ENCODE measurements around the gene MUC13.

The MUC13 gene

DNA sequence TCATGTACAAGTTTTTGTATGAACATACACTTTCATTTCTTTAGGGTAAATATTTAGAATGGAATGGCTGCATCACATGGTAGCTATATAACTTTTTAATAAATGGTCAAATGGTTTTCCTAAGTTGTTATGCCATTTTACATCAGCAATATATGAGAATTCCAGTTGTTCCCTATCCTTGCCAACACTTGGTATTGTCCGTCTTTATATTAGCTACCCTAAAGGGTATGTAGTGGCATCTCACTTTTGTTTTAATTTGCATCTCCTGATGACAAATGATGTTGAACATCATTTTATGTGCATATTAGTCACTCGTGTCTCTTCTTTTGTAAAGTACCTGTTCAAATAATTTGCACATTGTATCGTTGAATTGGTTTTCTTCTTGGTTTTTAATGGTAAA is 2.5 kb upstream of the MUC13 start:
- in situ Hi-C loops (cut with MboI; ENCODE audit: low pct_unique_long_range_greater_than_20kb, low sequenced_read_pairs, unreplicated experiment), result loop anchor here (25.0 kb wide), 1 partner anchor 500 kb away; no protein-coding TSS in a partner anchor
- TF ChIP-seq, protein P1, sequence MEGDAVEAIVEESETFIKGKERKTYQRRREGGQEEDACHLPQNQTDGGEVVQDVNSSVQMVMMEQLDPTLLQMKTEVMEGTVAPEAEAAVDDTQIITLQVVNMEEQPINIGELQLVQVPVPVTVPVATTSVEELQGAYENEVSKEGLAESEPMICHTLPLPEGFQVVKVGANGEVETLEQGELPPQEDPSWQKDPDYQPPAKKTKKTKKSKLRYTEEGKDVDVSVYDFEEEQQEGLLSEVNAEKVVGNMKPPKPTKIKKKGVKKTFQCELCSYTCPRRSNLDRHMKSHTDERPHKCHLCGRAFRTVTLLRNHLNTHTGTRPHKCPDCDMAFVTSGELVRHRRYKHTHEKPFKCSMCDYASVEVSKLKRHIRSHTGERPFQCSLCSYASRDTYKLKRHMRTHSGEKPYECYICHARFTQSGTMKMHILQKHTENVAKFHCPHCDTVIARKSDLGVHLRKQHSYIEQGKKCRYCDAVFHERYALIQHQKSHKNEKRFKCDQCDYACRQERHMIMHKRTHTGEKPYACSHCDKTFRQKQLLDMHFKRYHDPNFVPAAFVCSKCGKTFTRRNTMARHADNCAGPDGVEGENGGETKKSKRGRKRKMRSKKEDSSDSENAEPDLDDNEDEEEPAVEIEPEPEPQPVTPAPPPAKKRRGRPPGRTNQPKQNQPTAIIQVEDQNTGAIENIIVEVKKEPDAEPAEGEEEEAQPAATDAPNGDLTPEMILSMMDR (IDR thresholded peaks at IDR 0.05; ENCODE audit: extremely low read depth, insufficient read depth, missing control alignments), result no peak
- no peak for DNase-seq (ENCODE audit: low spot score)

DNA sequence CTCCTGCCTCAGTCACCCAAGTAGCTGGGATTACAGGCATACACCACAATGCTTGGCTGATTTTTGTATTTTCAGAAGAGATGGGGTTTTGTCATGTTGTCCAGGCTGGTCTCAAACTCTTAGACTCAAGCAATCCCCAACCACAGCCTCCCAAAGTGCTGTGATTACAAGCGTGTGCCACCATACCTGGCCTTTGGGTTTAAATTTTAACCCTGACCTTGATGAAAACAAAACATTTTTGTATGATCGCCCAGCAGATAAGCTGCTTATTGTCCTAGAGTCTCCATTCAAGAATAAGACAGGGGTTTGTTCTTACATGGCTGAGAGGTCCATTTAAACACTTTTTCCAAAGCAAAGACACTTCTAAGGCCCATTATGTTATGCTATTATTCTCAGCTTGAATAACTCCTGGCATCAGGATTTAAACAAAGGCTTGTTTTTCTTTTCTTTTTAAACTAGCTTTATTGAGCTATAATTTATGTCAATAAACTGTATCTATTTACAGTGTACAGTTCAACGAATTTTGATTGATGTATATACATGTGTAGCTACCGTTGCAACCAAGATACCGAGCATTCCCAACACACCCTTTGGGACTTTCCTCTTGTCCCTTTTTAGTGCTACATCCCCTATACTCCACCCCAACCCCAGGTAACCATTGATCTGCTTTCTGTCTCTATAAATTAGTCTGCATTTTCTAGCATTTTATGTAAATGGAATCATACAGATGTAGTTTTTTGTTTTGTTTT is 1.4 kb upstream of the MUC13 start:
- in situ Hi-C loops (cut with MboI; ENCODE audit: low pct_unique_long_range_greater_than_20kb, low sequenced_read_pairs, unreplicated experiment), result loop anchor here (25.0 kb wide), 1 partner anchor 501 kb away; no protein-coding TSS in a partner anchor
- DNase-seq (ENCODE audit: low spot score), result no peak
- TF ChIP-seq, protein P1 (IDR thresholded peaks at IDR 0.05; ENCODE audit: extremely low read depth, insufficient read depth, missing control alignments), result no peak

DNA sequence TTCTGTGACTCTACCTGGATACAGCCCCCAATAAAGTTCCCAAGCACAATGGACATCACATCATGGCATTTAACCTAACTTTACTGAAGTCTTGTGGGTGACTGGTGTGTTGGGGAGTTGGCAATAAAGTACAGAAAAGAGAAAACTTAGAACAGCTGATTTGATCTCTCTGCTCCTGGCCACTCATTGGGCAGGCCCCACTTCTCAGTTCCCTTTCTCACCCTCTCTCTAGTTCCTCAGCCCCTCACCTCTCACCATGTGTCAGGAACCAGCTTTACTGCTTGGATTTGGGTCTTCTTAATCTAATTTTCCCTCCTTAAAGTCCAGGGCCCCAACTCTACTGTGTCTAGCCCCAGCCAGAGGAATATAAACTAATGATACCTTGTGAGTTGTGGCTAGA is 713 bp upstream of the MUC13 start:
- in situ Hi-C loops (cut with MboI; ENCODE audit: low pct_unique_long_range_greater_than_20kb, low sequenced_read_pairs, unreplicated experiment), result loop anchor here (25.0 kb wide), 1 partner anchor 502 kb away; no protein-coding TSS in a partner anchor

DNA sequence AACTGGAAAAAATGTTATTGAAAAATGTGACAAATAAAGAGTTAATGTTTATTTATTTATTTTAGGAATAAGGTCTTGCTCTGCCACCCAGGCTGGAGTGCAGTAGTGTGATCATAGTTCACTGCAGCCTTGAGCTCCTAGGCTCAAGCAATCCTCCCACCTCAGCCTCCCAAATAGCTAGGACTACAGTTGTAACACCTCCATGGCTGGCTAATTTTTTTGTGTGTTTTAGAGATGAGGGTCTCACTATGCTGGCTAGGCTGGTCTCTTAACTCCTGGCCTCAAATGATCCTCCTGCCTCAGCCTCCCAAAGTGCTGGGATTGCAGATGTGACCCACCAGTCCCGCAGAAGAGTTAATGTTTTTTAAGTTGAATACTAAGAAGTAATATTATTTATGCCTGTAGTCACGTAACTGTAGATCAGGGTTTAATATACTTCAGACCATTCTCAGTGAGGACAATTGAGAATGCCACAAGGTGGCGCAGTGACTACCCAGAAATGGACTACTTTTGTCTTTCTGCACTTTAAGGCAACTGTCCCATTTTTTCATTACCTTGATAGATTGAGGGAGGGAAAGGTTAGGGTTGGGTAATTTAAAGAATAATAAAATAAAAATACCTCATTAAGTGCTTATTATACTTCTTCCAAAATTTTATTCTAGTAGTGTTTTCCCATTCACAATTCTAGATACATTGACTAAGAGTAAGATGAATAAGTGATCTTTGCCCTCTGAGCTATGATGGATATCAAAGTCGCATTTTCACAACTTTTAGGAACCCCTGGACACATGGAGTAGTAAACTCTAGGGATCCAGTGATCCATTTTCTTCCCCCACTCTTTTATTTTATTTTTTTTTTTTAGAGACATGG is 6.0 kb downstream of the MUC13 start:
- TF ChIP-seq, protein P1 (IDR thresholded peaks at IDR 0.05; ENCODE audit: extremely low read depth, insufficient read depth, missing control alignments), result peak; percentile 74
- in situ Hi-C loops (cut with MboI; ENCODE audit: low pct_unique_long_range_greater_than_20kb, low sequenced_read_pairs, unreplicated experiment), result loop anchor here (25.0 kb wide), 1 partner anchor 509 kb away; no protein-coding TSS in a partner anchor
- DNase-seq (ENCODE audit: low spot score), result peak; percentile 41

More for the DNA sequence above, 713 bp upstream of the MUC13 start:
- TF ChIP-seq, protein P1 (IDR thresholded peaks at IDR 0.05; ENCODE audit: extremely low read depth, insufficient read depth, missing control alignments), result no peak
- peak; percentile 23 for DNase-seq (ENCODE audit: low spot score)

DNA sequence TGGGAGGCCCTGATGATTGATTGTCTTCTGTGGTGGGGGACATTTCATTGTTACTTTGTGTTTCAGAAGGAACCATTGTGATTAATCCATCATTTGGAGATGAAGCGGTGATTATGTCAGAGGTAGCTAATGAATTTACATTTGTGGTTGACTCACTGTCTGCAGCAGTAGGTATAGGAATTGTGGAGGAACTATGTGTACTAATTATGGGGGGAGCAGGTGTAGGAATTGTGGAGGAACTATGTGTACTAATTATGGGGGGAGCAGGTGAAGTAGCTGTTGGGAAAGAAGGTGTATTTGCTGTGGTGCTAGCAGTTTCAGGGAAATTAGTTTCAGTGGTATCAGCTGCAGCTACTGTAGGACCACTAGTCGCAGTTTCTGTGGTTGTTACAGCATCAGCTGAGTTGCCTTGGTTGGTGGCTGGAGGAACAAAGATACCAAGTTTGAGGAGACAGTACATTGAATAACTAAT is 6.9 kb downstream of the MUC13 start:
- peak; percentile 42 for DNase-seq (ENCODE audit: low spot score)
- TF ChIP-seq, protein P1 (IDR thresholded peaks at IDR 0.05; ENCODE audit: extremely low read depth, insufficient read depth, missing control alignments), result no peak
- in situ Hi-C loops (cut with MboI; ENCODE audit: low pct_unique_long_range_greater_than_20kb, low sequenced_read_pairs, unreplicated experiment), result loop anchor here (25.0 kb wide), 1 partner anchor 510 kb away; no protein-coding TSS in a partner anchor

DNA sequence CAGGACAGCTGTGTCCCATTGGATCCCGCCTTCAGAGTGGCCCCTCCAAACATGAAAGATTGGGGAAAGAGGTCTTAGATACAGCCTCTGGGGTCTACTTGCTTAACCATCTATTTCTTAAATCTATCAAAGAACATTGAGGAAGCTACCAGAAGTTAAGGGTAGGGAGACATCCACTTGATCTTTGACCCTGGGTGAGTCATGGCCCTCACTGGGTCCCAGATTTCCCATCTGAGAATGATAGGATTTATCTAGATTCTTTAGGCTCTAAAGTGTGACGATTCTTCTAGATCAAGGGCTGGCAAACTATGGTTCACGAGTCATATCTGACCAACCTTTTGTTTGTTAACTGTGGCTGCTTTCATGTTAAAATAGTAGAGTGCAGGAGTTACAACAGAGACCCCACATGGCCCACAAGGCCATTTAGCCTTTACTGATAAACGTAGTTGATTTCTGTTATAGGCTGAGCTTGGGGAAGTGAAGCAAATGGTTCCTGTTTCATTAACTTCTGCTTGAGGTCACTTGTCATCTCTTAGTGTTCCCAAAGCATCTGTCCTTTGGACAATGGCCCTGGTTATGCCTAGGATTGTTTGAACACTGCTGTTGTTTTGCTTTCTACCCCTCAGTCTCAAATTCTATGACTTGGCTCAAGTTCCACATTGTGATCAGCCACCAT is 8.0 kb downstream of the MUC13 start:
- TF ChIP-seq, protein P1 (IDR thresholded peaks at IDR 0.05; ENCODE audit: extremely low read depth, insufficient read depth, missing control alignments), result no peak
- in situ Hi-C loops (cut with MboI; ENCODE audit: low pct_unique_long_range_greater_than_20kb, low sequenced_read_pairs, unreplicated experiment), result loop anchor here (25.0 kb wide), 1 partner anchor 511 kb away; no protein-coding TSS in a partner anchor
- DNase-seq (ENCODE audit: low spot score), result no peak

Data from GM13977 (cell line).